HCT116 (cell line): ENCODE results near the gene BRMS1L. TPM values are rescaled to one million over a fixed set of nuclear protein-coding genes. Genes with fewer than 3 reads are reported as not detected.
"Not testable (repeated sequence)": the region's sequence is repeated elsewhere in the genome, so short reads cannot be mapped to it uniquely, and the experiment has no call there.

ENCODE experiments used
- ATAC-seq: fragments of 200-7000 bp; cut with Tn5 transposase; 2 replicates; pipeline ENCODE4 v1.9.1; 2020; ENCODE audit warnings: mild to moderate bottlenecking, moderate library complexity
- BruUV-seq: library from RNA; stranded (reverse); fragments of 400-500 nt; replicated peaks from 2 replicates; lab custom pipeline; 2021; lab: Mats Ljungman, UMichigan
- CTCF ChIA-PET: fragments of 300-600 bp; sonication (Branson Sonifier 250); formaldehyde crosslinking; loops from one replicate; lab custom pipeline; 2021; ENCODE audit warnings: antibody characterized with exemption; lab: Charles Lee
- POLR2A ChIA-PET: fragments of 300-600, 350-600 bp; sonication (Branson Sonifier 250); formaldehyde crosslinking; loops from one replicate; lab custom pipeline; 2021; ENCODE audit warnings: antibody characterized with exemption; lab: Charles Lee
- RAD21 ChIA-PET, 2 experiments: fragments of 300-600 bp; sonication (Branson Sonifier 250); formaldehyde crosslinking; loops; one replicate each; lab custom pipeline; 2023; ENCODE audit warnings: low total read pairs in 2 of 2; ENCODE audit not compliant: uncharacterized antibody in 2 of 2, unreplicated experiment in 2 of 2, low non-redundant PET in 1 of 2; lab: Charles Lee
- DNase-seq: peaks from one replicate; pipeline ENCODE4 v3.0.0-alpha.2; 2010; ENCODE audit warnings: low read depth, low spot score
- H2AFZ ChIP-seq: fragments of 200-600 bp; shearing (Covaris generic), sonication (generic); 2 replicates; pipeline ENCODE4 v1.6.1; 2017; ENCODE audit warnings: low read depth, mixed run types, mixed read lengths, antibody characterized with exemption, low read length; ENCODE audit not compliant: poor library complexity, severe bottlenecking
- H3K27ac ChIP-seq: 2 replicates; pipeline ENCODE4 v1.5.1; 2012; ENCODE audit warnings: low read depth, low read length
- H3K27me3 ChIP-seq: fragments of 200-600 bp; sonication (generic); 2 replicates; pipeline ENCODE4 v1.6.1; 2016; ENCODE audit warnings: mixed run types, low read length, mixed read lengths; ENCODE audit not compliant: insufficient read depth
- H3K36me3 ChIP-seq, 2 experiments: fragments of 200-500 bp in 1 of 2; fragments of 200-600 bp in 1 of 2; sonication (Bioruptor generic) in 1 of 2; sonication (generic) in 1 of 2; 2 replicates each; pipeline versions ENCODE4 v1.5.1 to v1.6.1; 2014 to 2016; ENCODE audit warnings: low read length in 2 of 2, inconsistent platforms in 1 of 2, mixed read lengths in 1 of 2, mixed run types in 1 of 2; ENCODE audit not compliant: insufficient read depth in 2 of 2, control insufficient read depth in 1 of 2
- H3K4me1 ChIP-seq, 2 experiments: fragments of 200-600 bp in 1 of 2; sonication (generic) in 1 of 2; 2 replicates each; pipeline versions ENCODE4 v1.5.1 to v1.6.1; 2012 to 2017; ENCODE audit warnings: low read length in 2 of 2, inconsistent platforms in 1 of 2, mild to moderate bottlenecking in 1 of 2, mixed read lengths in 1 of 2, mixed run types in 1 of 2, moderate library complexity in 1 of 2; ENCODE audit not compliant: insufficient read depth in 2 of 2, control insufficient read depth in 1 of 2
- H3K4me2 ChIP-seq: fragments of 200-600 bp; sonication (generic); 2 replicates; pipeline ENCODE4 v1.6.1; 2017; ENCODE audit warnings: mixed run types, low read length, mixed read lengths
- H3K4me3 ChIP-seq, 2 experiments: fragments of 200-600 bp in 1 of 2; sonication (generic) in 1 of 2; replicated peaks in 1 of 2; 2 replicates each; pipeline ENCODE4 v1.5.1; 2011 to 2016; ENCODE audit warnings: low read length in 2 of 2, control low read depth in 1 of 2, low read depth in 1 of 2, mild to moderate bottlenecking in 1 of 2, mixed read lengths in 1 of 2, mixed run types in 1 of 2
- H3K79me2 ChIP-seq: fragments of 200-600 bp; sonication (generic); 2 replicates; pipeline ENCODE4 v1.6.1; 2017; ENCODE audit warnings: mild to moderate bottlenecking, mixed run types, low read length, moderate library complexity, mixed read lengths; ENCODE audit not compliant: insufficient read depth
- H3K9ac ChIP-seq: fragments of 200-600 bp; sonication (generic); 2 replicates; pipeline ENCODE4 v1.6.1; 2016; ENCODE audit warnings: low read length, mixed read lengths
- H3K9me2 ChIP-seq: fragments of 200-600 bp; sonication (generic), shearing (Covaris generic); 2 replicates; pipeline ENCODE4 v1.6.1; 2017; ENCODE audit warnings: mixed run types, mild to moderate bottlenecking, moderate library complexity; ENCODE audit not compliant: insufficient read depth
- H3K9me3 ChIP-seq, 2 experiments: fragments of 200-500 bp in 1 of 2; fragments of 200-600 bp in 1 of 2; sonication (Bioruptor generic) in 1 of 2; sonication (generic) in 1 of 2; 2 replicates each; pipeline ENCODE4 v1.6.1; 2014 to 2017; ENCODE audit warnings: low read length in 2 of 2, mixed read lengths in 2 of 2, inconsistent platforms in 1 of 2, low read depth in 1 of 2, mild to moderate bottlenecking in 1 of 2, mixed run types in 1 of 2, moderate library complexity in 1 of 2; ENCODE audit not compliant: control insufficient read depth in 1 of 2, insufficient read depth in 1 of 2
- H4K20me1 ChIP-seq: fragments of 200-600 bp; sonication (generic), shearing (Covaris generic); 2 replicates; pipeline ENCODE4 v1.6.1; 2017; ENCODE audit warnings: mixed run types, mild to moderate bottlenecking, moderate library complexity; ENCODE audit not compliant: insufficient read depth
- CBX3 ChIP-seq: IDR thresholded peaks from 2 replicates; pipeline ENCODE4 v1.6.1; 2012; ENCODE audit warnings: low read depth
- EZH2 ChIP-seq: fragments of 200-600 bp; sonication (generic); IDR thresholded peaks from 2 replicates; pipeline ENCODE4 v1.6.1; 2017; ENCODE audit warnings: antibody characterized with exemption, mixed run types
- RAD21 ChIP-seq: IDR thresholded peaks from 2 replicates; pipeline ENCODE4 v1.6.1; 2012; ENCODE audit warnings: low read depth, mild to moderate bottlenecking
- ZBTB33 ChIP-seq: IDR thresholded peaks from 2 replicates; pipeline ENCODE4 v1.6.1; 2011; ENCODE audit warnings: mild to moderate bottlenecking, low read length, moderate library complexity; ENCODE audit not compliant: insufficient replicate concordance; ENCODE audit errors: extremely low read depth
- ZNF274 ChIP-seq: fragments of 200-500 bp; sonication (Bioruptor generic); IDR thresholded peaks from 2 replicates; pipeline ENCODE4 v1.6.1; 2014; ENCODE audit warnings: mild to moderate bottlenecking, low read depth, low read length, inconsistent platforms
- intact Hi-C: fragments of 100-400 bp; cut with micrococcal nuclease; formaldehyde crosslinking; loops from 2 replicates; pipeline ENCODE4 v1.10.0; 2022
- total RNA-seq: library from RNA; stranded (reverse); gene quantifications from one replicate; pipeline ENCODE4 v1.2.1, GENCODE V29; 2021; ENCODE audit not compliant: unreplicated experiment

The BRMS1L gene
- total RNA-seq, 1 experiment from 2014 or later: 6.2 TPM

GRCh38 chr14:35835208-35835982 is 9.3 kb downstream of the BRMS1L start:
- ChIA-PET CTCF (interaction anchor here (1.3 kb wide), 1 partner anchor 10 kb away, joined by 4 read pairs; the partner anchor contains the start of gene BRMS1L), RAD21 (no interaction called here), POLR2A (interaction anchor here (3.8 kb wide), 1 partner anchor 9 kb away, joined by 14 read pairs; the partner anchor contains the start of gene BRMS1L)
- Histone ChIP-seq H3K4me2 (no peak overlapping the region), H3K79me2 (no peaks in the 10 kb centered on the region), H2AFZ (no peak overlapping the region), H3K4me1 (no peaks in the 10 kb centered on the region), H4K20me1 (no peaks in the 10 kb centered on the region), H3K9ac (no peak overlapping the region), H3K36me3 (peaks cover 0 to 2% of the 10 kb centered on the region in 2 experiments; a peak in 2 of 4 replicates), H3K9me2 (no peaks in the 10 kb centered on the region), H3K27ac (no peak overlapping the region), H3K9me3 (no peaks in the 10 kb centered on the region), H3K27me3 (no peaks in the 10 kb centered on the region), H3K4me3 (no peak overlapping the region)
- ATAC-seq: no peak
- intact Hi-C loops: no loop called here
- no TSS peak for BruUV-seq
- no peak for TF ChIP-seq CBX3
- TF ChIP-seq RAD21: no peak
- no peak for TF ChIP-seq EZH2
- no peak for TF ChIP-seq ZBTB33
- no peak for TF ChIP-seq ZNF274
- no peak for DNase-seq

- POLR2A ChIA-PET, ATAC-seq, H3K9me3 ChIP-seq, H3K9me2 ChIP-seq, H3K4me1 ChIP-seq, H3K9ac ChIP-seq, DNase-seq, H3K36me3 ChIP-seq, intact Hi-C loops, H3K4me3 ChIP-seq, H3K27me3 ChIP-seq, RAD21 ChIA-PET, H3K79me2 ChIP-seq, CTCF ChIA-PET, H3K4me2 ChIP-seq, H2AFZ ChIP-seq, H4K20me1 ChIP-seq, H3K27ac ChIP-seq, BruUV-seq: not testable (repeated sequence)
Measured at GRCh38 chr14:35841704-35842103, 15.6 kb downstream of the BRMS1L start.

- H2AFZ ChIP-seq, H3K4me1 ChIP-seq, H4K20me1 ChIP-seq, H3K9me3 ChIP-seq, H3K79me2 ChIP-seq, DNase-seq, RAD21 ChIA-PET, POLR2A ChIA-PET, BruUV-seq, ATAC-seq, CTCF ChIA-PET, intact Hi-C loops, H3K9me2 ChIP-seq, H3K9ac ChIP-seq, H3K4me3 ChIP-seq, H3K36me3 ChIP-seq, H3K4me2 ChIP-seq, H3K27me3 ChIP-seq, H3K27ac ChIP-seq: not testable (repeated sequence)
Measured at GRCh38 chr14:35842245-35842644, 16.1 kb downstream of the BRMS1L start.
